GM12892 (cell line): Measurements from ENCODE around the gene MTMR10.

Source experiments
- POLR2A ChIP-seq: IDR thresholded peaks from 2 replicates; pipeline ENCODE4 v1.6.1; 2011; ENCODE audit warnings: low read depth, low read length, control low read depth
- POLR2AphosphoS5 ChIP-seq: IDR thresholded peaks from 2 replicates; pipeline ENCODE4 v1.6.1; 2011; ENCODE audit warnings: low read depth, low read length, control low read depth

DNA sequence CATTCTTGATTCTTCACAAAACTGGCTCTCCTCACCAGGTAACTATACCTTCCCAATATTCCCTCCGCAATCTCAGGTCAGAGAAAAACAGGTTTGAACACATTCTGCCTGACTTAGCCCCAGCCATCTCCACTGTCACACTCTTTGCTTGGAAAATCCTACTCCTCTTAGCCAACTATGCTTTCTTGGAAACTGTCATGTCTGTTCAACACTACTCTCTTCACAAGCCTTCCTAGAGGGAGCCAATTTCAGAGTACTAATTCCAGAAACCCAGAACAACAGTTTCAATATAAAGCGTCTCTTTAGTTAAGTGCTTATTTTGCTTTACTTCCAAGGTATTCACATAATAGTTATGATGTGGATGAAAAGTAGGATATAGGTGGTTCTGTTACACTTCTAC lies 21.7 kb downstream of the MTMR10 start:
- TF ChIP-seq POLR2A (no peak), POLR2AphosphoS5 (no peak)
